ENCODE data around the gene GLRX5.

GLRX5 gene

GRCh38 chr14:95536036-95536593 lies 1.3 kb downstream of the GLRX5 start:
- DNase-seq, result no peak
- ATAC-seq, result no peak

- no peak for DNase-seq
- ATAC-seq, result no peak
Observed at GRCh38 chr14:95536671-95537070, 1.8 kb downstream of the GLRX5 start.

GRCh38 chr14:95537298-95538089 lies 2.6 kb downstream of the GLRX5 start:
- ATAC-seq, result no peak
- DNase-seq, result no peak

GRCh38 chr14:95538801-95539509 lies 4.1 kb downstream of the GLRX5 start:
- DNase-seq (no peak), ATAC-seq (no peak)

GRCh38 chr14:95540236-95540855 lies 5.5 kb downstream of the GLRX5 start:
- no peak for ATAC-seq
- DNase-seq, result no peak

- ATAC-seq (no peak), DNase-seq (no peak)
Observed at GRCh38 chr14:95541346-95541745, 6.5 kb downstream of the GLRX5 start.

- DNase-seq, result no peak
- no peak for ATAC-seq
Observed at GRCh38 chr14:95541932-95542930, 7.4 kb downstream of the GLRX5 start.

GRCh38 chr14:95543021-95543420 lies 8.2 kb downstream of the GLRX5 start:
- no peak for DNase-seq
- no peak for ATAC-seq

- DNase-seq (no peak), ATAC-seq (no peak)
Observed at GRCh38 chr14:95544588-95544987, 9.7 kb downstream of the GLRX5 start.

GRCh38 chr14:95545515-95546168 lies 10.8 kb downstream of the GLRX5 start:
- ATAC-seq (no peak), DNase-seq (no peak)

- ATAC-seq (no peak), DNase-seq (no peak)
Observed at GRCh38 chr14:95547272-95547625, 12.4 kb downstream of the GLRX5 start.

- ATAC-seq, result no peak
- no peak for DNase-seq
Observed at GRCh38 chr14:95547626-95548327, 12.9 kb downstream of the GLRX5 start.

- DNase-seq, result no peak
- ATAC-seq, result no peak
Observed at GRCh38 chr14:95548328-95548929, 13.6 kb downstream of the GLRX5 start.

GRCh38 chr14:95549656-95550585 lies 15.1 kb downstream of the GLRX5 start:
- DNase-seq, result no peak
- no peak for ATAC-seq

GRCh38 chr14:95551435-95551834 lies 16.6 kb downstream of the GLRX5 start:
- no peak for DNase-seq
- ATAC-seq, result no peak

- ATAC-seq (no peak), DNase-seq (no peak)
Observed at GRCh38 chr14:95553141-95553540, 18.3 kb downstream of the GLRX5 start.

- ATAC-seq (no peak), DNase-seq (no peak)
Observed at GRCh38 chr14:95555053-95555452, 20.2 kb downstream of the GLRX5 start.

GRCh38 chr14:95557291-95557690 lies 22.4 kb downstream of the GLRX5 start:
- ATAC-seq, result no peak
- no peak for DNase-seq

GRCh38 chr14:95557832-95558231 lies 23.0 kb downstream of the GLRX5 start:
- no peak for DNase-seq
- ATAC-seq, result no peak

All from stimulated activated naive CD8-positive, alpha-beta T cell treated with anti-CD3 and anti-CD28 coated beads, Interleukin-15, Interleukin-2, amounts not matched to agents 100 U/mL and 50 U/mL, for 24 hours (primary cell).